CD4-positive, alpha-beta T cell treated with Interleukin-4 for 4 hours (primary cell): ENCODE measurements around the gene FDXR.
"Not testable (repeated sequence)": the region's sequence is repeated elsewhere in the genome, so short reads cannot be mapped to it uniquely, and the experiment has no call there.

Experiments used
- DNase-seq: peaks from one replicate; pipeline ENCODE4 v3.0.0-alpha.2; 2020

Gene FDXR

GRCh38 chr17:74872313-74873036 is at the start of gene FDXR:
Gene FDXR, minus strand, starts transcription at chr17:74872994. Its CDS starts 50 bp downstream, at chr17:74872944.
- no peak for DNase-seq

- DNase-seq = no peak
These were observed 49.4 kb upstream of the FDXR start for GRCh38 chr17:74922172-74922571.

- DNase-seq = no peak
These were observed 49.0 kb upstream of the FDXR start for GRCh38 chr17:74921769-74922168.

GRCh38 chr17:74921026-74921681 is 48.4 kb upstream of the FDXR start:
- DNase-seq = no peak

GRCh38 chr17:74920642-74921025 is 47.8 kb upstream of the FDXR start:
- no peak for DNase-seq

GRCh38 chr17:74920306-74920620 is 47.5 kb upstream of the FDXR start:
- no peak for DNase-seq

GRCh38 chr17:74919440-74920305 is 46.9 kb upstream of the FDXR start:
- DNase-seq = no peak

GRCh38 chr17:74918906-74919305 is 46.1 kb upstream of the FDXR start:
- DNase-seq = no peak

GRCh38 chr17:74917430-74917829 is 44.6 kb upstream of the FDXR start:
- DNase-seq = no peak

GRCh38 chr17:74916851-74917199 is 44.0 kb upstream of the FDXR start:
- no peak for DNase-seq

- no peak for DNase-seq
These were observed 43.5 kb upstream of the FDXR start for GRCh38 chr17:74916136-74916850.

GRCh38 chr17:74911423-74911822 is 38.6 kb upstream of the FDXR start:
- DNase-seq = not testable (repeated sequence)

- not testable (repeated sequence) for DNase-seq
These were observed 36.3 kb upstream of the FDXR start for GRCh38 chr17:74909097-74909496.

- no peak for DNase-seq
These were observed 34.2 kb upstream of the FDXR start for GRCh38 chr17:74907012-74907411.

- DNase-seq = not testable (repeated sequence)
These were observed 33.5 kb upstream of the FDXR start for GRCh38 chr17:74906214-74906793.

GRCh38 chr17:74904687-74905409 is 32.1 kb upstream of the FDXR start:
- no peak for DNase-seq

GRCh38 chr17:74903671-74904070 is 30.9 kb upstream of the FDXR start:
- no peak for DNase-seq

GRCh38 chr17:74903034-74903433 is 30.2 kb upstream of the FDXR start:
- DNase-seq = no peak

GRCh38 chr17:74901353-74902135 is 28.8 kb upstream of the FDXR start:
- no peak for DNase-seq

- DNase-seq = no peak
These were observed 27.4 kb upstream of the FDXR start for GRCh38 chr17:74900208-74900607.

- DNase-seq = no peak
These were observed 25.7 kb upstream of the FDXR start for GRCh38 chr17:74898376-74898946.
